Omental fat pad (tissue), 4 donors: ENCODE data around the gene SLFN12L. TPM values are rescaled to one million over a fixed set of nuclear protein-coding genes. Genes with fewer than 3 reads are reported as not detected.
"Not testable (repeated sequence)": the region's sequence is repeated elsewhere in the genome, so short reads cannot be mapped to it uniquely, and the experiment has no call there.

ENCODE experiments used
- ATAC-seq: fragments of 150-250 bp; one replicate; pipeline ENCODE4 v1.9.1; 2016; ENCODE audit warnings: mild to moderate bottlenecking, moderate library complexity; ENCODE audit not compliant: low FRiP score
- DNase-seq: peaks from one replicate; pipeline ENCODE4 v3.0.0-alpha.2; 2019; ENCODE audit warnings: low spot score
- total RNA-seq, 4 donors: library from RNA; depleted of rRNA; stranded (reverse); fragments of >200 nt; gene quantifications; one replicate each; pipeline ENCODE4 v1.1.0, GENCODE V29; 2016
- TF ChIP-seq, protein P1 (sequence below), 3 donors: fragments of 450-650 bp; IDR thresholded peaks; one replicate each; pipeline ENCODE4 v1.5.1; 2016 to 2017; ENCODE audit warnings: antibody characterized with exemption in 3 of 3, mild to moderate bottlenecking in 3 of 3, moderate library complexity in 2 of 3

The SLFN12L gene
- total RNA-seq, 4 donors from 2014 or later: 2.3 to 31.2 (median 4.7) TPM

GRCh38 chr17:35534576-35535093, 2.8 kb downstream of the SLFN12L start:
- TF ChIP-seq, protein P1, sequence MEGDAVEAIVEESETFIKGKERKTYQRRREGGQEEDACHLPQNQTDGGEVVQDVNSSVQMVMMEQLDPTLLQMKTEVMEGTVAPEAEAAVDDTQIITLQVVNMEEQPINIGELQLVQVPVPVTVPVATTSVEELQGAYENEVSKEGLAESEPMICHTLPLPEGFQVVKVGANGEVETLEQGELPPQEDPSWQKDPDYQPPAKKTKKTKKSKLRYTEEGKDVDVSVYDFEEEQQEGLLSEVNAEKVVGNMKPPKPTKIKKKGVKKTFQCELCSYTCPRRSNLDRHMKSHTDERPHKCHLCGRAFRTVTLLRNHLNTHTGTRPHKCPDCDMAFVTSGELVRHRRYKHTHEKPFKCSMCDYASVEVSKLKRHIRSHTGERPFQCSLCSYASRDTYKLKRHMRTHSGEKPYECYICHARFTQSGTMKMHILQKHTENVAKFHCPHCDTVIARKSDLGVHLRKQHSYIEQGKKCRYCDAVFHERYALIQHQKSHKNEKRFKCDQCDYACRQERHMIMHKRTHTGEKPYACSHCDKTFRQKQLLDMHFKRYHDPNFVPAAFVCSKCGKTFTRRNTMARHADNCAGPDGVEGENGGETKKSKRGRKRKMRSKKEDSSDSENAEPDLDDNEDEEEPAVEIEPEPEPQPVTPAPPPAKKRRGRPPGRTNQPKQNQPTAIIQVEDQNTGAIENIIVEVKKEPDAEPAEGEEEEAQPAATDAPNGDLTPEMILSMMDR (IDR thresholded peaks at IDR 0.05): no peak
- DNase-seq: no peak
- no peak for ATAC-seq

GRCh38 chr17:35531160-35531559, 6.3 kb downstream of the SLFN12L start:
- no peak for ATAC-seq
- no peak for DNase-seq
- TF ChIP-seq, protein P1 (IDR thresholded peaks at IDR 0.05): no peak

DNA sequence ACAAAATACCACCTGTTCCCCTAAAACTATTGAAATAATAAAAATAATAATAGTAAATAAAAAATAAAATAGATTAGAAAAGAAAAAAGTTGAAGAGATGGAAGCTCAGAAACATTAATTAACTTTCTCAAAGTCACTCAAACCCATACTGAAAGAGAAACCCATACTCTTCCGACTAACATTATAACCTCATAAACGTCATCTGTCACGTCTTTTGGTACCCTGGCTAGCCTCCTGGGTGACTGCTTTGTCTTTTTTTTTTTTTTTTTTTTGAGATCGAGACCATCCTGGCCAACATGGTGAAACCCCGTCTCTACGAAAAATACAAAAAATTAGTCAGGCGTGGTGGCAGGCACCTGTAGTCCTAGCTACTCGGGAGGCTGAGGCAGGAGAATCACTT, 7.6 kb downstream of the SLFN12L start:
- ATAC-seq (no peak), DNase-seq (no peak)
- TF ChIP-seq, protein P1 (IDR thresholded peaks at IDR 0.05): no peak

DNA sequence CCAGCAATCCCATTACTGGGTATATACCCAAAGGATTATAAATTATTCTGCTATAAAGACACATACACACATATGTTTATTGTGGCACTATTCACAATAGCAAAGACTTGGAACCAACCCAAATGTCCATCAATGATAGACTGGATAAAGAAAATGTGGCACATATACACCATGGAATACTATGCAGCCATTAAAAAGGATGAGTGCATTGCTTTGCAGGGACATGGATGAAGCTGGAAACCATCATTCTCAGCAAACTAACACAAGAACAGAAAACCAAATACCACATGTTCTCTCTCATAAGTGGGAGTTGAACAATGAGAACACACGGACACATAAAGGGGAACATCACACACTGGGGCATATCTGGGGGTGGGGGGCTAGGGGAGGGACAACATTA, 8.2 kb downstream of the SLFN12L start:
- DNase-seq, ATAC-seq: not testable (repeated sequence)

GRCh38 chr17:35523296-35523695, 14.2 kb downstream of the SLFN12L start:
- TF ChIP-seq, protein P1 (IDR thresholded peaks at IDR 0.05): no peak
- ATAC-seq (no peak), DNase-seq (no peak)

- not testable (repeated sequence) for ATAC-seq
Measured at GRCh38 chr17:35521654-35522256, 15.7 kb downstream of the SLFN12L start.

DNA sequence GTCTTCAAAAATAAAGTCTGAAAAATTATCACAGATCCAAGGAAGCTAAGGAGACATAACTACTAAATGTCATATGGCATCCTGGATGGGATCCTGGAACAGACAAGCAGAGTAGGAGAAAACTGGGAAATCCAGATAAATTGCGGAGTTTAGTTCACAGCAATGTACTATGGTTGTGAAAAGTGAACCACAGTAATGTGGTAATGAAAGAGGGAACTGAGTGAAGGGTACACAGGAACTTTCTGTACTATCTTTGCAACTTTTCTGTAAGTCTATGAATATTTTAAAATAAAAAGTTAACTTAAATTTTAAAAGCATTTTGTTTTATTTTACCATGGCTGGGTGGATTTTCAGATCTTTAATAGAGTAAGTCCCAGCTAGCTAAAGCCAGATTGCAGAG, 16.3 kb downstream of the SLFN12L start:
- no peak for ATAC-seq
- DNase-seq: no peak
- TF ChIP-seq, protein P1 (IDR thresholded peaks at IDR 0.05): no peak

More at GRCh38 chr17:35521654-35522256, 15.7 kb downstream of the SLFN12L start:
- not testable (repeated sequence) for DNase-seq

DNA sequence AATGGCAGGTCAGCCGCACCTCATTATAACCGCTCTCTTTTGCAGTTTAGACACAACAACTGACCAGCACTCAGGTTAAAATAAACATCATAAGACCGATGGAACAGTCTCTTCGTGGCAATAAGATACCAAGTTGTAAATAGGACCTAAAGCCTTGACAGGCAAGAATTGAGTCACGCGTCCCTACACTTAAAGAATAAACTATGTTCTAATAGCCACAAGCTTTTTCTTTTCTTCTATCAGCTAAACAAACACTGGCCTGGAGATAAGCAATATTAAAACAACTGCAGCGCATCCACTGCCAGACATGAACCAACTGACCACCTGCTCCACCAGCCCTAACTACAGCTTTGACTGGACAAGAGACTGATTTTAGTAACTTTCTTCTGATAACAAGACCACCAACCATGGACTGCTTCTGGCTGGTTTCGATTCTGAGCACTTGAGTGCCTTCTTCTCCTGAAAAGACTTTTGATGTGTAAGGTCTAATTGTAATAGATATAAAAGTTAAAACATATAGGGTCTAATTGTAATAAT, 17.5 kb downstream of the SLFN12L start:
- TF ChIP-seq, protein P1 (IDR thresholded peaks at IDR 0.05): no peak
- DNase-seq: no peak
- ATAC-seq: no peak
